PC-9 (cell line): ENCODE data around the gene ZNF236. TPM values are rescaled to one million over a fixed set of nuclear protein-coding genes. Genes with fewer than 3 reads are reported as not detected.

Experiments
- BruUV-seq: library from RNA; stranded (reverse); fragments of 400-500 nt; replicated peaks from 2 replicates; lab custom pipeline; 2021; lab: Mats Ljungman, UMichigan
- CTCF ChIA-PET: fragments of 300-600 bp; sonication (Branson Sonifier 250); formaldehyde crosslinking; loops from one replicate; lab custom pipeline; 2022; ENCODE audit warnings: antibody characterized with exemption; lab: Charles Lee
- POLR2A ChIA-PET: fragments of 300-600 bp; sonication (Branson Sonifier 250); formaldehyde crosslinking; loops from one replicate; lab custom pipeline; 2022; ENCODE audit warnings: antibody characterized with exemption; ENCODE audit not compliant: unreplicated experiment; lab: Charles Lee
- DNase-seq, 2 experiments: peaks; one replicate each; pipeline versions ENCODE4 v3.0.0 to v3.0.0-alpha.2; 2015 to 2022; ENCODE audit warnings: mixed read lengths in 1 of 2
- H2AFZ ChIP-seq: fragments of 200-600 bp; sonication (generic); 2 replicates; pipeline ENCODE4 v1.8.1; 2017; ENCODE audit warnings: antibody characterized with exemption
- H3F3A ChIP-seq: fragments of 200-600 bp; sonication (generic); 2 replicates; pipeline ENCODE4 v1.8.1; 2017; ENCODE audit warnings: antibody characterized with exemption, mild to moderate bottlenecking, low read depth; ENCODE audit not compliant: insufficient read depth
- H3K27ac ChIP-seq: fragments of 200-600 bp; sonication (generic); 2 replicates; pipeline ENCODE4 v1.6.1; 2016; ENCODE audit warnings: mixed run types
- H3K27me3 ChIP-seq: fragments of 200-600 bp; sonication (generic); 2 replicates; pipeline ENCODE4 v1.6.1; 2016; ENCODE audit warnings: low read depth, mixed run types; ENCODE audit not compliant: insufficient read depth
- H3K36me3 ChIP-seq: fragments of 200-600 bp; sonication (generic); 2 replicates; pipeline ENCODE4 v1.6.1; 2016; ENCODE audit warnings: low read depth, mixed run types
- H3K4me1 ChIP-seq: fragments of 200-600 bp; sonication (generic); replicated peaks from 2 replicates; pipeline ENCODE4 v1.6.1; 2016; ENCODE audit warnings: mixed run types; ENCODE audit not compliant: insufficient read depth
- H3K4me2 ChIP-seq: fragments of 200-600 bp; sonication (generic); 2 replicates; pipeline ENCODE4 v1.6.1; 2017; ENCODE audit warnings: mixed run types
- H3K4me3 ChIP-seq: fragments of 200-600 bp; sonication (generic); 2 replicates; pipeline ENCODE4 v1.6.1; 2016; ENCODE audit warnings: mixed run types
- H3K79me2 ChIP-seq: fragments of 200-600 bp; sonication (generic); 2 replicates; pipeline ENCODE4 v1.6.1; 2017; ENCODE audit warnings: low read depth, mixed run types
- H3K9me2 ChIP-seq: fragments of 200-600 bp; sonication (generic); 2 replicates; pipeline ENCODE4 v1.8.1; 2017; ENCODE audit warnings: mild to moderate bottlenecking; ENCODE audit not compliant: insufficient read depth
- H3K9me3 ChIP-seq: fragments of 200-600 bp; sonication (generic); 2 replicates; pipeline ENCODE4 v1.8.1; 2016; ENCODE audit warnings: low read depth; ENCODE audit not compliant: insufficient read depth
- H4K20me1 ChIP-seq: fragments of 200-600 bp; sonication (generic); 2 replicates; pipeline ENCODE4 v1.8.1; 2017; ENCODE audit not compliant: insufficient read depth
- CTCF ChIP-seq: fragments of 200-600 bp; sonication (generic); conservative IDR thresholded peaks from 2 replicates; pipeline ENCODE4 v1.6.1; 2017; ENCODE audit warnings: mixed run types, antibody characterized with exemption, mild to moderate bottlenecking, moderate library complexity
- EZH2 ChIP-seq: fragments of 200-600 bp; sonication (generic); IDR thresholded peaks from 2 replicates; pipeline ENCODE4 v1.8.0; 2017; ENCODE audit warnings: antibody characterized with exemption, low read depth
- intact Hi-C: fragments of 100-400 bp; cut with micrococcal nuclease; formaldehyde crosslinking; loops from one replicate; pipeline ENCODE4 v1.10.0; 2022; ENCODE audit not compliant: unreplicated experiment
- total RNA-seq: library from RNA; stranded (reverse); gene quantifications from 2 replicates; pipeline ENCODE4 v1.2.3, GENCODE V29; 2021

The ZNF236 gene
- total RNA-seq, 1 experiment from 2014 or later: 10.8 TPM

GRCh38 chr18:76814256-76814655 is 8.1 kb upstream of the ZNF236 start:
- BruUV-seq: no TSS peak
- POLR2A ChIA-PET: no interaction called here

GRCh38 chr18:76816127-76816526 is 6.2 kb upstream of the ZNF236 start:
- POLR2A ChIA-PET: no interaction called here
- no peak overlapping the region for H3K27ac ChIP-seq
- H3K27me3 ChIP-seq: no peaks in the 10 kb centered on the region
- no peak overlapping the region for H3K4me3 ChIP-seq
- H3K4me1 ChIP-seq: peaks cover 5% of the 10 kb centered on the region
- H3K9me3 ChIP-seq: no peaks in the 10 kb centered on the region
- CTCF ChIA-PET: interaction anchor here (0.5 kb wide), 1 partner anchor 238 kb away, joined by 5 read pairs; no protein-coding TSS in a partner anchor
- H3F3A ChIP-seq: no peaks in the 10 kb centered on the region
- DNase-seq: no peak
- no peaks in the 10 kb centered on the region for H4K20me1 ChIP-seq
- intact Hi-C loops: no loop called here
- H3K36me3 ChIP-seq: no peaks in the 10 kb centered on the region
- H2AFZ ChIP-seq: no peak overlapping the region
- H3K4me2 ChIP-seq: no peak overlapping the region
- TF ChIP-seq EZH2 (no peak), CTCF (no peak)
- BruUV-seq: no TSS peak
- H3K79me2 ChIP-seq: peaks cover 25% of the 10 kb centered on the region
- no peaks in the 10 kb centered on the region for H3K9me2 ChIP-seq

More at GRCh38 chr18:76814256-76814655, 8.1 kb upstream of the ZNF236 start:
- Histone ChIP-seq H2AFZ (no peak overlapping the region), H3K9me2 (no peaks in the 10 kb centered on the region), H3K9me3 (no peaks in the 10 kb centered on the region), H3K27me3 (no peaks in the 10 kb centered on the region), H3K4me2 (no peak overlapping the region), H3K36me3 (no peaks in the 10 kb centered on the region), H3K27ac (no peak overlapping the region), H3K4me1 (no peaks in the 10 kb centered on the region), H4K20me1 (no peaks in the 10 kb centered on the region), H3F3A (no peaks in the 10 kb centered on the region), H3K4me3 (no peak overlapping the region), H3K79me2 (peaks cover 6% of the 10 kb centered on the region)
- CTCF ChIA-PET: no interaction called here
- TF ChIP-seq CTCF (no peak), EZH2 (no peak)
- DNase-seq: no peak
- intact Hi-C loops: no loop called here

GRCh38 chr18:76817888-76818611 is 4.3 kb upstream of the ZNF236 start:
- H3F3A ChIP-seq: 0 out of 2 replicates have a peak, but pooled peaks cover 2% of the 10 kb centered on the region
- peaks cover 34% of the 10 kb centered on the region for H3K79me2 ChIP-seq
- H4K20me1 ChIP-seq: no peaks in the 10 kb centered on the region
- H2AFZ ChIP-seq: no peak overlapping the region
- H3K4me2 ChIP-seq: no peak overlapping the region
- TF ChIP-seq EZH2 (no peak), CTCF (no peak)
- no peak for DNase-seq
- BruUV-seq: no TSS peak
- CTCF ChIA-PET: interaction anchor here (0.7 kb wide), 1 partner anchor 832 kb away, joined by 7 read pairs; no protein-coding TSS in a partner anchor
- H3K27ac ChIP-seq: no peak overlapping the region
- no peaks in the 10 kb centered on the region for H3K9me3 ChIP-seq
- intact Hi-C loops: no loop called here
- no peaks in the 10 kb centered on the region for H3K27me3 ChIP-seq
- POLR2A ChIA-PET: no interaction called here
- H3K4me3 ChIP-seq: no peak overlapping the region
- H3K9me2 ChIP-seq: no peaks in the 10 kb centered on the region
- no peaks in the 10 kb centered on the region for H3K36me3 ChIP-seq
- peaks cover 5% of the 10 kb centered on the region for H3K4me1 ChIP-seq
